ENCODE measurements around the gene SMIM35.

DNA sequence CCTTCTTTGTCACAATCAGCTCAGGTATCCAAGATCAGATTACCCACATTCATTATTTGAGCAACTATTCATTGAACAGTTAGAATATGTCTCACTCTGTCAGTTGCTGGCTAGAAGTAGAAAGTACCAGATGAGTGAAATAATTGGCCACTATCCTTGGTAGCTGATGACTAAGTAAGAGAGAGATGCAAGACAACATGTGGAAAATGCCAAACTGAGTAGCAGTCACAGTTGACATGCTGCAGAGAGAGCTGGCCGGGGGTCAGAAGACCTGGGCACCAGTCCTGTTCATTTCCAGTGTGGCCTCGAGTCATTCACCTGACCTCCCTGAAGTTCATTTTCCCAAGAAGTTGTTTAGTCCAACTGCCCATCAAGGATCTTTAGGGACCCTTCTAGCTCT lies 22.5 kb upstream of the SMIM35 start:
- TF ChIP-seq TARDBP (IDR thresholded peaks at IDR 0.05) (no peak), FOXM1 (IDR thresholded peaks at IDR 0.05; ENCODE audit: borderline replicate concordance) (no peak), FOXK2 (IDR thresholded peaks at IDR 0.05) (no peak)
